ENCODE measurements around the gene MRPL50. TPM values are rescaled to one million over a fixed set of nuclear protein-coding genes. Genes with fewer than 3 reads are reported as not detected.

MRPL50 gene
- total and polyA plus RNA-seq, 2 donors (not counting 1 experiment from before 2014, with no cell fraction given): 4.0 to 18.0 TPM

DNA sequence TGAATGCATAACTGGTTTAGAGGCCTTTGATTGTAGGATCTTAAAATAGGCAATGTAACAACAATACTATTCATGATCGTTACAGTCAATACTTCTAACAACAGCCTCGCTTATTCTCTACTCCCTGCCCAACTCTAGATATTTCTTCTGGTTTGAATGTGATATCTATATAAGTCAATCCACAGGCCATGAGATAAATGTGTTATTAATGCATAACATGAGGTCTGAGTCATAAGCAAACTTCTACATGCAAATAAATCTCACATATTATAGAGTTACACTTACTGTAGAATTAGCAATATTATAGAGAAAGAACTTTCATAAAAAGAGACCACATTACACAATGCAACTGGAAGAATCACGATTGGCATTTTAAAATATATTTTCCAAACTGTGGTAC is 40.1 kb upstream of the MRPL50 start:
- no peaks in the 10 kb centered on the region for H4K20me1 ChIP-seq (ENCODE audit: control insufficient read depth, insufficient read depth, low read length, poor library complexity, severe bottlenecking)
- TF ChIP-seq EZH2 (IDR thresholded peaks at IDR 0.05; ENCODE audit: borderline replicate concordance, insufficient read depth, low read depth, low read length, poor library complexity, severe bottlenecking): no peak
- TF ChIP-seq, protein P1, sequence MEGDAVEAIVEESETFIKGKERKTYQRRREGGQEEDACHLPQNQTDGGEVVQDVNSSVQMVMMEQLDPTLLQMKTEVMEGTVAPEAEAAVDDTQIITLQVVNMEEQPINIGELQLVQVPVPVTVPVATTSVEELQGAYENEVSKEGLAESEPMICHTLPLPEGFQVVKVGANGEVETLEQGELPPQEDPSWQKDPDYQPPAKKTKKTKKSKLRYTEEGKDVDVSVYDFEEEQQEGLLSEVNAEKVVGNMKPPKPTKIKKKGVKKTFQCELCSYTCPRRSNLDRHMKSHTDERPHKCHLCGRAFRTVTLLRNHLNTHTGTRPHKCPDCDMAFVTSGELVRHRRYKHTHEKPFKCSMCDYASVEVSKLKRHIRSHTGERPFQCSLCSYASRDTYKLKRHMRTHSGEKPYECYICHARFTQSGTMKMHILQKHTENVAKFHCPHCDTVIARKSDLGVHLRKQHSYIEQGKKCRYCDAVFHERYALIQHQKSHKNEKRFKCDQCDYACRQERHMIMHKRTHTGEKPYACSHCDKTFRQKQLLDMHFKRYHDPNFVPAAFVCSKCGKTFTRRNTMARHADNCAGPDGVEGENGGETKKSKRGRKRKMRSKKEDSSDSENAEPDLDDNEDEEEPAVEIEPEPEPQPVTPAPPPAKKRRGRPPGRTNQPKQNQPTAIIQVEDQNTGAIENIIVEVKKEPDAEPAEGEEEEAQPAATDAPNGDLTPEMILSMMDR (IDR thresholded peaks at IDR 0.05): no peak
- H3K4me3 ChIP-seq (ENCODE audit: control extremely low read depth in 1 of 5, extremely low read depth in 1 of 5, insufficient read depth in 1 of 5, low read depth in 2 of 5, low read length in 4 of 5): no peak overlapping the region
- Mint-ChIP-seq H3K4me1 (no peaks in the 10 kb centered on the region), H3K27me3 (peaks cover 17% of the 10 kb centered on the region), H3K4me3 (no peak overlapping the region), H3K9me3 (ENCODE audit: insufficient read depth) (no peaks in the 10 kb centered on the region), H3K27ac (no peak overlapping the region)
- WGBS (ENCODE audit: insufficient coverage): no CpG with 5 or more reads among the region's 3 CpGs
- DNase-seq (no peak), ATAC-seq (ENCODE audit: low read depth) (no peak)
- POLR2A ChIA-PET: no interaction called here
- H3K9me3 ChIP-seq (ENCODE audit: control extremely low read depth in 1 of 3, control insufficient read depth in 2 of 3, insufficient read depth in 1 of 3, low read length in 2 of 3): no peaks in the 10 kb centered on the region
- no peaks in the 10 kb centered on the region for H3K36me3 ChIP-seq (replicated peaks in 1 of 2; ENCODE audit: control extremely low read depth in 1 of 2, control insufficient read depth in 1 of 2, extremely low read depth in 1 of 2, insufficient read depth in 2 of 2, low read length in 1 of 2)
- no peak overlapping the region for H3K9ac ChIP-seq (ENCODE audit: low read length)
- H3K27me3 ChIP-seq (replicated peaks in 1 of 4; ENCODE audit: control extremely low read depth in 1 of 4, control insufficient read depth in 3 of 4, insufficient read depth in 4 of 4, low read length in 3 of 4): peaks cover 0 to 7% (median 2%) of the 10 kb centered on the region in 4 experiments
- no peaks in the 10 kb centered on the region for H3K4me1 ChIP-seq (ENCODE audit: control insufficient read depth in 2 of 2, insufficient read depth in 2 of 2, low read length in 2 of 2)
- H3K27ac ChIP-seq (ENCODE audit: low read length in 2 of 2): no peak overlapping the region
- no peak overlapping the region for H2AFZ ChIP-seq (ENCODE audit: insufficient read depth, low read depth, low read length, poor library complexity, severe bottlenecking)
- no peaks in the 10 kb centered on the region for H3K79me2 ChIP-seq (ENCODE audit: control insufficient read depth, insufficient read depth, low read length)
- intact Hi-C loops (cut with micrococcal nuclease): no loop called here
- CTCF ChIA-PET: no interaction called here
- H3K4me2 ChIP-seq (replicated peaks; ENCODE audit: low read depth, low read length, poor library complexity, severe bottlenecking): no peak overlapping the region

DNA sequence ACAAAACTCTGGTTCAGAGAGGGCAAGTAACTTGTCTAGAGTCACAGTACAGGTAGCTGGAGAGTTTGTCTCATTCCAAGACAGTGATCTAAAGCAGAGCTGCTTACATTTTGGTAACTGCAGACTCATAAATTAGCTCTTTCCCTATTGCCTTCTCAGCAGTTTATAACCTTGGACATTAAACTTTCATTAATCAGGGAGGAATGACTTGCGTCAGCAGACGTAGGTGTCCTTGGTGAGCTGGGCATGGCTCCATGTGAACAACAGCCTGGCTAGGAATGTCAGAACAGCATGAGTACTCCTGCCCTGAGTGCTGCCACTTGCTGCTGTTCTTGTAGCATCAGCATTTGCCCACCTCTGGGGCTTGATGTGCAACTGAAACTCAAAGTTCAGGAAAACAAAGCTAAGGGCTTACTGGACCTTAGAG is 39.4 kb upstream of the MRPL50 start:
- Histone ChIP-seq H3K9me3 (ENCODE audit: control extremely low read depth in 1 of 3, control insufficient read depth in 2 of 3, insufficient read depth in 1 of 3, low read length in 2 of 3) (no peaks in the 10 kb centered on the region), H2AFZ (ENCODE audit: insufficient read depth, low read depth, low read length, poor library complexity, severe bottlenecking) (no peak overlapping the region), H3K27ac (ENCODE audit: low read length in 2 of 2) (no peak overlapping the region), H3K4me3 (ENCODE audit: control extremely low read depth in 1 of 5, extremely low read depth in 1 of 5, insufficient read depth in 1 of 5, low read depth in 2 of 5, low read length in 4 of 5) (no peak overlapping the region), H3K4me1 (ENCODE audit: control insufficient read depth in 2 of 2, insufficient read depth in 2 of 2, low read length in 2 of 2) (no peaks in the 10 kb centered on the region), H3K36me3 (replicated peaks in 1 of 2; ENCODE audit: control extremely low read depth in 1 of 2, control insufficient read depth in 1 of 2, extremely low read depth in 1 of 2, insufficient read depth in 2 of 2, low read length in 1 of 2) (no peaks in the 10 kb centered on the region), H3K79me2 (ENCODE audit: control insufficient read depth, insufficient read depth, low read length) (no peaks in the 10 kb centered on the region), H3K9ac (ENCODE audit: low read length) (no peak overlapping the region), H3K27me3 (replicated peaks in 1 of 4; ENCODE audit: control extremely low read depth in 1 of 4, control insufficient read depth in 3 of 4, insufficient read depth in 4 of 4, low read length in 3 of 4) (peaks cover 0 to 3% (median 0%) of the 10 kb centered on the region in 4 experiments), H3K4me2 (replicated peaks; ENCODE audit: low read depth, low read length, poor library complexity, severe bottlenecking) (no peak overlapping the region), H4K20me1 (ENCODE audit: control insufficient read depth, insufficient read depth, low read length, poor library complexity, severe bottlenecking) (no peaks in the 10 kb centered on the region)
- CTCF ChIA-PET: no interaction called here
- ATAC-seq (ENCODE audit: low read depth): no peak
- Mint-ChIP-seq H3K4me1 (no peaks in the 10 kb centered on the region), H3K27ac (no peak overlapping the region), H3K9me3 (ENCODE audit: insufficient read depth) (no peaks in the 10 kb centered on the region), H3K27me3 (peaks cover 11% of the 10 kb centered on the region), H3K4me3 (no peak overlapping the region)
- intact Hi-C loops (cut with micrococcal nuclease): no loop called here
- TF ChIP-seq, protein P1 (IDR thresholded peaks at IDR 0.05): no peak
- TF ChIP-seq EZH2 (IDR thresholded peaks at IDR 0.05; ENCODE audit: borderline replicate concordance, insufficient read depth, low read depth, low read length, poor library complexity, severe bottlenecking): no peak
- POLR2A ChIA-PET: no interaction called here
- DNase-seq: no peak
- WGBS (ENCODE audit: insufficient coverage): 98% methylated on average over 2 of the region's 2 CpGs

Data from B cell (primary cell).